ENCODE data around the gene VAV2. TPM values are rescaled to one million over a fixed set of nuclear protein-coding genes. Genes with fewer than 3 reads are reported as not detected.

VAV2 gene
- total RNA-seq, 1 experiment from 2014 or later, result 25.0 TPM

GRCh38 chr9:134032456-134033222 lies 40.5 kb upstream of the VAV2 start:
- H3K9me3 ChIP-seq (replicated peaks), result no peaks in the 10 kb centered on the region
- H3K4me3 ChIP-seq, result no peak overlapping the region
- no peak for DNase-seq (ENCODE audit: low read depth in 1 of 2, low spot score in 2 of 2)
- no peak overlapping the region for H3K27ac ChIP-seq
- peaks cover 39% of the 10 kb centered on the region for H3K36me3 ChIP-seq
- no peaks in the 10 kb centered on the region for H3K4me1 ChIP-seq (replicated peaks)
- no peaks in the 10 kb centered on the region for H3K27me3 ChIP-seq (replicated peaks)

GRCh38 chr9:134031783-134032182 lies 39.7 kb upstream of the VAV2 start:
- no peak for DNase-seq (ENCODE audit: low read depth in 1 of 2, low spot score in 2 of 2)
- H3K36me3 ChIP-seq, result peaks cover 39% of the 10 kb centered on the region
- H3K9me3 ChIP-seq (replicated peaks), result no peaks in the 10 kb centered on the region
- no peak overlapping the region for H3K27ac ChIP-seq
- no peaks in the 10 kb centered on the region for H3K27me3 ChIP-seq (replicated peaks)
- H3K4me1 ChIP-seq (replicated peaks), result no peaks in the 10 kb centered on the region
- no peak overlapping the region for H3K4me3 ChIP-seq

GRCh38 chr9:134030821-134031470 lies 38.8 kb upstream of the VAV2 start:
- Histone ChIP-seq H3K4me1 (replicated peaks) (peaks cover 3% of the 10 kb centered on the region), H3K27me3 (replicated peaks) (no peaks in the 10 kb centered on the region), H3K36me3 (peaks cover 34% of the 10 kb centered on the region), H3K4me3 (no peak overlapping the region), H3K27ac (no peak overlapping the region), H3K9me3 (replicated peaks) (no peaks in the 10 kb centered on the region)
- no peak for DNase-seq (ENCODE audit: low read depth in 1 of 2, low spot score in 2 of 2)

GRCh38 chr9:134029248-134030226 lies 37.4 kb upstream of the VAV2 start:
- H3K36me3 ChIP-seq, result peaks cover 20% of the 10 kb centered on the region
- H3K9me3 ChIP-seq (replicated peaks), result no peaks in the 10 kb centered on the region
- DNase-seq (ENCODE audit: low read depth in 1 of 2, low spot score in 2 of 2), result no peak
- H3K27me3 ChIP-seq (replicated peaks), result no peaks in the 10 kb centered on the region
- peaks cover 6% of the 10 kb centered on the region for H3K4me1 ChIP-seq (replicated peaks)
- H3K4me3 ChIP-seq, result no peak overlapping the region
- no peak overlapping the region for H3K27ac ChIP-seq

- Histone ChIP-seq H3K27me3 (replicated peaks) (no peaks in the 10 kb centered on the region), H3K27ac (no peak overlapping the region), H3K36me3 (peaks cover 14% of the 10 kb centered on the region), H3K9me3 (replicated peaks) (no peaks in the 10 kb centered on the region), H3K4me1 (replicated peaks) (peaks cover 6% of the 10 kb centered on the region), H3K4me3 (no peak overlapping the region)
- DNase-seq (ENCODE audit: low read depth in 1 of 2, low spot score in 2 of 2), result no peak
These were observed 36.6 kb upstream of the VAV2 start for GRCh38 chr9:134028575-134029247.

- no peak overlapping the region for H3K27ac ChIP-seq
- peaks cover 6% of the 10 kb centered on the region for H3K4me1 ChIP-seq (replicated peaks)
These were observed 36.0 kb upstream of the VAV2 start for GRCh38 chr9:134028076-134028475.

GRCh38 chr9:134027561-134027960 lies 35.4 kb upstream of the VAV2 start:
- Histone ChIP-seq H3K4me1 (replicated peaks) (peaks cover 6% of the 10 kb centered on the region), H3K27ac (no peak overlapping the region), H3K36me3 (peaks cover 4% of the 10 kb centered on the region; the same call in 1 of the 2 replicates), H3K9me3 (replicated peaks) (no peaks in the 10 kb centered on the region), H3K4me3 (no peak overlapping the region), H3K27me3 (replicated peaks) (no peaks in the 10 kb centered on the region)
- no peak for DNase-seq (ENCODE audit: low read depth in 1 of 2, low spot score in 2 of 2)

More at GRCh38 chr9:134028076-134028475, 36.0 kb upstream of the VAV2 start:
- DNase-seq (ENCODE audit: low read depth in 1 of 2, low spot score in 2 of 2), result no peak
- H3K27me3 ChIP-seq (replicated peaks), result no peaks in the 10 kb centered on the region
- H3K36me3 ChIP-seq, result peaks cover 8% of the 10 kb centered on the region
- H3K4me3 ChIP-seq, result no peak overlapping the region
- no peaks in the 10 kb centered on the region for H3K9me3 ChIP-seq (replicated peaks)

GRCh38 chr9:134026981-134027380 lies 34.9 kb upstream of the VAV2 start:
- Histone ChIP-seq H3K27me3 (replicated peaks) (no peaks in the 10 kb centered on the region), H3K4me1 (replicated peaks) (peaks cover 6% of the 10 kb centered on the region), H3K27ac (no peak overlapping the region), H3K36me3 (peaks cover 4% of the 10 kb centered on the region; the same call in 1 of the 2 replicates), H3K4me3 (no peak overlapping the region), H3K9me3 (replicated peaks) (no peaks in the 10 kb centered on the region)
- no peak for DNase-seq (ENCODE audit: low read depth in 1 of 2, low spot score in 2 of 2)

GRCh38 chr9:134026581-134026980 lies 34.5 kb upstream of the VAV2 start:
- Histone ChIP-seq H3K27me3 (replicated peaks) (no peaks in the 10 kb centered on the region), H3K27ac (no peak overlapping the region), H3K9me3 (replicated peaks) (no peaks in the 10 kb centered on the region), H3K36me3 (peaks cover 1% of the 10 kb centered on the region; the same call in 1 of the 2 replicates), H3K4me1 (replicated peaks) (peaks cover 6% of the 10 kb centered on the region), H3K4me3 (no peak overlapping the region)
- DNase-seq (ENCODE audit: low read depth in 1 of 2, low spot score in 2 of 2), result no peak

GRCh38 chr9:134025606-134026541 lies 33.8 kb upstream of the VAV2 start:
- Histone ChIP-seq H3K27ac (no peak overlapping the region), H3K9me3 (replicated peaks) (no peaks in the 10 kb centered on the region)
- peak in 1 of 2 experiments; percentile 38 for DNase-seq (ENCODE audit: low read depth in 1 of 2, low spot score in 2 of 2)

GRCh38 chr9:134024828-134025605 lies 32.9 kb upstream of the VAV2 start, which contains the start of gene BRD3OS:
Gene BRD3OS (plus strand): TSS chr9:134025481. CDS start chr9:134026748, 1,267 bp downstream.
- DNase-seq (ENCODE audit: low read depth in 1 of 2, low spot score in 2 of 2), result peak; percentile 89 to 98
- no peaks in the 10 kb centered on the region for H3K27me3 ChIP-seq (replicated peaks)
- H3K4me1 ChIP-seq (replicated peaks), result peaks cover 6% of the 10 kb centered on the region
- no peak within 1 kb of the TSS for H3K27ac ChIP-seq
- no peaks in the 10 kb centered on the region for H3K36me3 ChIP-seq
- peak within 1 kb of the TSS; percentile 53 for H3K4me3 ChIP-seq
- no peaks in the 10 kb centered on the region for H3K9me3 ChIP-seq (replicated peaks)

More at GRCh38 chr9:134025606-134026541, 33.8 kb upstream of the VAV2 start:
- Histone ChIP-seq H3K4me1 (replicated peaks) (peaks cover 6% of the 10 kb centered on the region), H3K27me3 (replicated peaks) (no peaks in the 10 kb centered on the region), H3K36me3 (no peaks in the 10 kb centered on the region), H3K4me3 (peak overlapping the region; percentile 53)
